NCI-H526 (cell line): ENCODE measurements around the gene CTXND2.

Source experiments
- DNase-seq, 2 experiments: peaks; one replicate each; lab custom pipeline; 2025; lab: John Stamatoyannopoulos, UW

The CTXND2 gene

DNA sequence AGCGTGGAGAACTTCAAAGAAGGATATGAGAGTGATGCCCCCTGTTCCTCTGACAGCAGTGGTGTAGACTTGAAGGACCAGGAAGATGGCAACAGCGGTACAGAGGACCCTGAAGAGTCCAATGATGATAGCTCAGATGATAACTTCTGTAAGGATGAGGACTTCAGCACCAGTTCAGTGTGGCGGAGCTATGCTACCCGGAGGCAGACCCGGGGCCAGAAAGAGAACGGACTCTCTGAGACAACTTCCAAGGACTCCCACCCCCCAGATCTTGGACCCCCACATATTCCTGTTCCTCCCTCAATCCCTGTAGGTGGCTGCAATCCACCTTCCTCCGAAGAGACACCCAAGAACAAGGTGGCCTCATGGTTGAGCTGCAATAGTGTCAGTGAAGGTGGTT, 73.7 kb downstream of the CTXND2 start:
- DNase-seq: no peak

- DNase-seq: no peak
Measured at GRCh38 chr1:150961756-150962155, 74.8 kb downstream of the CTXND2 start.
